BLaER1 treated with 17β-estradiol and CSF1 and Interleukin-3, amounts not matched to agents 10 nM and 100 nM (cell line): ENCODE data around the gene TUBB.
A peak's percentile ranks its signal among the peaks of the same experiment; 100 is the strongest.
"Not testable (repeated sequence)": the region's sequence is repeated elsewhere in the genome, so short reads cannot be mapped to it uniquely, and the experiment has no call there.

Experiments
- H3K27ac ChIP-seq, 11 experiments: shearing (Covaris generic); formaldehyde crosslinking; 2 replicates each; pipeline ENCODE4 v1.8.1; 2022
- H3K27me3 ChIP-seq, 11 experiments: shearing (Covaris generic); formaldehyde crosslinking; 2 replicates each; pipeline ENCODE4 v1.8.1; 2022
- H3K36me3 ChIP-seq, 11 experiments: shearing (Covaris generic); formaldehyde crosslinking; 2 replicates each; pipeline ENCODE4 v1.8.1; 2022
- H3K4me1 ChIP-seq, 10 experiments: shearing (Covaris generic); formaldehyde crosslinking; 2 replicates each; pipeline ENCODE4 v1.8.1; 2022
- H3K4me2 ChIP-seq, 11 experiments: shearing (Covaris generic); formaldehyde crosslinking; 2 replicates each; pipeline ENCODE4 v1.8.1; 2022
- H3K4me3 ChIP-seq, 10 experiments: shearing (Covaris generic); formaldehyde crosslinking; 2 replicates each; pipeline ENCODE4 v1.8.1; 2022
- H3K9ac ChIP-seq, 11 experiments: shearing (Covaris generic); formaldehyde crosslinking; 2 replicates each; pipeline ENCODE4 v1.8.1; 2022
- H3K9me3 ChIP-seq, 11 experiments: shearing (Covaris generic); formaldehyde crosslinking; replicated peaks in 1 of 11; 2 replicates each; pipeline ENCODE4 v1.8.1; 2022
- H4K20me1 ChIP-seq, 11 experiments: shearing (Covaris generic); formaldehyde crosslinking; 2 replicates each; pipeline ENCODE4 v1.8.1; 2022
- Cebpa-rat ChIP-seq, 11 experiments: shearing (Covaris generic); IDR thresholded peaks; 2 replicates each; pipeline ENCODE4 v1.8.1; 2022

Gene TUBB

GRCh38 chr6:30720738-30721197, 616 bp downstream of the TUBB start:
- Histone ChIP-seq H3K36me3 (peaks cover 38 to 44% (median 44%) of the 10 kb centered on the region in 11 experiments), H3K9me3 (no peaks in the 10 kb centered on the region; a peak in 1 of 22 replicates), H3K27ac (peak overlapping the region; percentile 79 to 100 (median 98)), H3K4me2 (peak overlapping the region; percentile 0 to 39 (median 19); a peak in 11 of 22 replicates), H3K27me3 (no peaks in the 10 kb centered on the region), H3K4me3 (peak overlapping the region; percentile 81 to 98 (median 90)), H4K20me1 (peaks cover 44 to 45% (median 44%) of the 10 kb centered on the region in 11 experiments), H3K9ac (peak overlapping the region; percentile 86 to 100 (median 98)), H3K4me1 (peaks cover 56 to 62% (median 59%) of the 10 kb centered on the region in 10 experiments)
- no peak for TF ChIP-seq Cebpa-rat (IDR thresholded peaks at IDR 0.05)

- peak overlapping the region; percentile 86 to 100 (median 98) for H3K9ac ChIP-seq
- peaks cover 53 to 58% (median 56%) of the 10 kb centered on the region in 10 experiments for H3K4me1 ChIP-seq
- H3K27me3 ChIP-seq: no peaks in the 10 kb centered on the region
- peak overlapping the region; percentile 79 to 100 (median 98) for H3K27ac ChIP-seq
- peak overlapping the region; percentile 76 to 96 (median 90) for H3K4me2 ChIP-seq
- peaks cover 49 to 51% (median 50%) of the 10 kb centered on the region in 11 experiments for H4K20me1 ChIP-seq
- peaks cover 42 to 49% (median 48%) of the 10 kb centered on the region in 11 experiments for H3K36me3 ChIP-seq
- peak overlapping the region; percentile 81 to 98 (median 90) for H3K4me3 ChIP-seq
- no peak for TF ChIP-seq Cebpa-rat (IDR thresholded peaks at IDR 0.05)
- H3K9me3 ChIP-seq: no peaks in the 10 kb centered on the region; a peak in 1 of 22 replicates
These were observed 1.3 kb downstream of the TUBB start for GRCh38 chr6:30721198-30722024.

- not testable (repeated sequence) for H3K9me3 ChIP-seq, H3K27me3 ChIP-seq
- Histone ChIP-seq H3K36me3 (peaks cover 48 to 55% (median 54%) of the 10 kb centered on the region in 11 experiments), H3K27ac (peak overlapping the region; percentile 61 to 100 (median 98); a peak in 21 of 22 replicates), H3K9ac (peak overlapping the region; percentile 84 to 100 (median 98)), H3K4me2 (peak overlapping the region; percentile 76 to 96 (median 90)), H4K20me1 (peaks cover 54 to 57% (median 55%) of the 10 kb centered on the region in 11 experiments), H3K4me3 (peak overlapping the region; percentile 81 to 98 (median 90)), H3K4me1 (peaks cover 50 to 57% (median 54%) of the 10 kb centered on the region in 10 experiments)
These were observed 1.8 kb downstream of the TUBB start for GRCh38 chr6:30722025-30722279.

- Histone ChIP-seq H3K4me1 (peaks cover 50 to 61% (median 54%) of the 10 kb centered on the region in 10 experiments), H3K9ac (peak overlapping the region; percentile 84 to 100 (median 98)), H3K4me2 (peak overlapping the region; percentile 76 to 96 (median 90)), H3K27ac (peak overlapping the region in 10 of 11 experiments; percentile 67 to 100 (median 98); a peak in 20 of 22 replicates), H4K20me1 (peaks cover 57 to 62% (median 61%) of the 10 kb centered on the region in 11 experiments), H3K4me3 (peak overlapping the region; percentile 81 to 98 (median 90)), H3K9me3 (no peaks in the 10 kb centered on the region; a peak in 1 of 22 replicates), H3K36me3 (peaks cover 53 to 60% (median 59%) of the 10 kb centered on the region in 11 experiments), H3K27me3 (no peaks in the 10 kb centered on the region)
- TF ChIP-seq Cebpa-rat (IDR thresholded peaks at IDR 0.05): no peak
These were observed 2.3 kb downstream of the TUBB start for GRCh38 chr6:30722280-30723112.

- H3K9me3 ChIP-seq, H3K27me3 ChIP-seq: not testable (repeated sequence)
- peaks cover 61 to 68% (median 67%) of the 10 kb centered on the region in 11 experiments for H3K36me3 ChIP-seq
- peak overlapping the region; percentile 76 to 96 (median 90) for H3K4me2 ChIP-seq
- H3K9ac ChIP-seq: peak overlapping the region; percentile 54 to 100 (median 98)
- peak overlapping the region; percentile 81 to 98 (median 90); a peak in 19 of 20 replicates for H3K4me3 ChIP-seq
- H3K4me1 ChIP-seq: peaks cover 44 to 63% (median 51%) of the 10 kb centered on the region in 10 experiments
- H3K27ac ChIP-seq: peak overlapping the region in 7 of 11 experiments; percentile 9 to 98 (median 49); a peak in 10 of 22 replicates
- H4K20me1 ChIP-seq: peaks cover 65 to 70% (median 69%) of the 10 kb centered on the region in 11 experiments
These were observed 3.1 kb downstream of the TUBB start for GRCh38 chr6:30723159-30723842.

DNA sequence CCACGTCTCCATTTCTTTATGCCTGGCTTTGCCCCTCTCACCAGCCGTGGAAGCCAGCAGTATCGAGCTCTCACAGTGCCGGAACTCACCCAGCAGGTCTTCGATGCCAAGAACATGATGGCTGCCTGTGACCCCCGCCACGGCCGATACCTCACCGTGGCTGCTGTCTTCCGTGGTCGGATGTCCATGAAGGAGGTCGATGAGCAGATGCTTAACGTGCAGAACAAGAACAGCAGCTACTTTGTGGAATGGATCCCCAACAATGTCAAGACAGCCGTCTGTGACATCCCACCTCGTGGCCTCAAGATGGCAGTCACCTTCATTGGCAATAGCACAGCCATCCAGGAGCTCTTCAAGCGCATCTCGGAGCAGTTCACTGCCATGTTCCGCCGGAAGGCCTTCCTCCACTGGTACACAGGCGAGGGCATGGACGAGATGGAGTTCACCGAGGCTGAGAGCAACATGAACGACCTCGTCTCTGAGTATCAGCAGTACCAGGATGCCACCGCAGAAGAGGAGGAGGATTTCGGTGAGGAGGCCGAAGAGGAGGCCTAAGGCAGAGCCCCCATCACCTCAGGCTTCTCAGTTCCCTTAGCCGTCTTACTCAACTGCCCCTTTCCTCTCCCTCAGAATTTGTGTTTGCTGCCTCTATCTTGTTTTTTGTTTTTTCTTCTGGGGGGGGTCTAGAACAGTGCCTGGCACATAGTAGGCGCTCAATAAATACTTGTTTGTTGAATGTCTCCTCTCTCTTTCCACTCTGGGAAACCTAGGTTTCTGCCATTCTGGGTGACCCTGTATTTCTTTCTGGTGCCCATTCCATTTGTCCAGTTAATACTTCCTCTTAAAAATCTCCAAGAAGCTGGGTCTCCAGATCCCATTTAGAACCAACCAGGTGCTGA, 3.9 kb downstream of the TUBB start:
- peaks cover 36 to 62% (median 44%) of the 10 kb centered on the region in 10 experiments for H3K4me1 ChIP-seq
- peak overlapping the region; percentile 76 to 96 (median 90) for H3K4me2 ChIP-seq
- peaks cover 70 to 78% (median 77%) of the 10 kb centered on the region in 11 experiments for H4K20me1 ChIP-seq
- not testable (repeated sequence) for H3K9me3 ChIP-seq, H3K27me3 ChIP-seq
- H3K4me3 ChIP-seq: peak overlapping the region; percentile 81 to 98 (median 90); a peak in 16 of 20 replicates
- peaks cover 69 to 76% (median 75%) of the 10 kb centered on the region in 11 experiments for H3K36me3 ChIP-seq
- H3K9ac ChIP-seq: peak overlapping the region; percentile 54 to 100 (median 98); a peak in 19 of 22 replicates
- peak overlapping the region in 8 of 11 experiments; percentile 9 to 49 (median 14); a peak in 7 of 22 replicates for H3K27ac ChIP-seq

- H3K27me3 ChIP-seq: no peaks in the 10 kb centered on the region
- peaks cover 79 to 88% (median 86%) of the 10 kb centered on the region in 11 experiments for H4K20me1 ChIP-seq
- H3K9me3 ChIP-seq: no peaks in the 10 kb centered on the region; a peak in 1 of 22 replicates
- H3K4me1 ChIP-seq: peaks cover 32 to 70% (median 41%) of the 10 kb centered on the region in 10 experiments
- H3K4me3 ChIP-seq: peak overlapping the region in 9 of 10 experiments; percentile 36 to 98 (median 89); a peak in 15 of 20 replicates
- H3K9ac ChIP-seq: peak overlapping the region; percentile 54 to 100 (median 98); a peak in 18 of 22 replicates
- TF ChIP-seq Cebpa-rat (IDR thresholded peaks at IDR 0.05): no peak
- peaks cover 79 to 86% (median 85%) of the 10 kb centered on the region in 11 experiments for H3K36me3 ChIP-seq
- peak overlapping the region in 8 of 11 experiments; percentile 7 to 45 (median 14); a peak in 7 of 22 replicates for H3K27ac ChIP-seq
- peak overlapping the region; percentile 76 to 96 (median 90) for H3K4me2 ChIP-seq
These were observed 4.9 kb downstream of the TUBB start for GRCh38 chr6:30724906-30725667.
